Tibial artery (tissue), 4 donors: ENCODE data around the gene TNRC6A.

Experiments
- DNase-seq, 2 donors: peaks; one replicate each; pipeline ENCODE4 v3.0.0-alpha.2; 2019
- H3K27ac ChIP-seq, 2 donors: fragments of 200-600 bp; sonication (generic) in 1 of 2; 1 replicate in 1 of 2; 2 replicates in 1 of 2; pipeline ENCODE4 v1.5.1; 2018 to 2019; ENCODE audit warnings: mild to moderate bottlenecking in 1 of 2
- H3K27me3 ChIP-seq, 2 donors: fragments of 200-600 bp; sonication (generic) in 1 of 2; one replicate each; pipeline versions ENCODE4 v1.5.1 to v1.6.0; 2016 to 2019
- H3K36me3 ChIP-seq, 3 donors: fragments of 200-600 bp; sonication (generic) in 2 of 3; one replicate each; pipeline ENCODE4 v1.5.1; 2016 to 2019; ENCODE audit warnings: mild to moderate bottlenecking in 2 of 3
- H3K4me1 ChIP-seq, 4 donors: fragments of 200-600 bp; sonication (generic) in 2 of 4; 1 replicate in 3 of 4; 2 replicates in 1 of 4; pipeline ENCODE4 v1.5.1; 2016 to 2019
- H3K4me3 ChIP-seq, 2 donors: fragments of 200-600 bp; sonication (generic) in 1 of 2; 1 replicate in 1 of 2; 2 replicates in 1 of 2; pipeline ENCODE4 v1.5.1; 2018 to 2019; ENCODE audit warnings: mild to moderate bottlenecking in 2 of 2
- H3K9me3 ChIP-seq, 3 donors: fragments of 200-600 bp; sonication (generic) in 1 of 3; one replicate each; pipeline ENCODE4 v1.5.1; 2016 to 2019
- CTCF ChIP-seq, 2 experiments: fragments of 200-600 bp in 1 of 2; fragments of 450-650 bp in 1 of 2; IDR thresholded peaks; one replicate each; pipeline ENCODE4 v1.5.1; 2017 to 2019; ENCODE audit warnings: antibody characterized with exemption in 2 of 2, mild to moderate bottlenecking in 1 of 2, moderate library complexity in 1 of 2
- intact Hi-C: fragments of 100-400 bp; cut with DNase I; formaldehyde crosslinking; loops from one replicate; pipeline ENCODE4 v1.15.0; 2023; ENCODE audit warnings: low total_unique reads

TNRC6A gene

DNA sequence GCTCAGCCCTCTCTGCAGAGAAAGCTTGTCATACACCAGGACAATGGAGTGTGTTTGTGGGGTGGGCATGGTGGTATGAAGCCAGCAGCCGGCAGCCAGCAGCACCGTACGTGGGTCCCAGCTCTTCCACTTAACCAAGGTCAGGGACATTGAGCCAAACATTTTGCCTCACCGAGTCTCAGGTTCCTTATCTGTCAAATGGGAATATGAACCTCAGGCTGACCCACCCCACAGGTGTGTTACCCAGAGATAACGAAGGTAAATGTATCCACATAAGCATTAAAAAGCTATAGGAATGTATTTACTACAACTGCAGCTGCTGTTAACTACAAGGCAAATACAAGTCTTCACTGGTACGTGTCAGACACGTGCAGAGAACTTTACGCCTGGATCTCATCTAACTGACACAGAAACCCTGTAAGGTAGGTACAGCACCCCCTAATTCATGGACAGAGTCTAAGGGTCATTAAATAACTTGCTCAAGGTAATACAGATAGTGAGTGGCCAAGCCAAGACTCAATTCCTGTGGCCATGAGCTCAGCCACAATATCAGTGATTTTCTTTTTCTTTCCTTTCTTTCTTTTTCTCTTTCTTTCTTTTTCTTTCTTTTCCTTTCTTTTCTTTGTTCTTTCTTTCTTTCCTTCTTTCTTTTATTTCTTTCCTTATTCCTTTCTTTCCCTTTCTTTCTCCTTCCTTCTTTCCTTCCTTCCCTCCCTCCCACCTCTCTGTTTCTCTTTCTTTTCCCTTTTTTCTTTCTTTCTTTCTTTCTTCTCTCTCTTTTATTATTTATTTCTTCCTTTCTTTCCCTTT lies 117.3 kb downstream of the TNRC6A start:
- Histone ChIP-seq H3K4me1 (no peaks in the 10 kb centered on the region), H3K27ac (no peak overlapping the region), H3K4me3 (no peak overlapping the region), H3K9me3 (no peaks in the 10 kb centered on the region), H3K36me3 (peaks cover 0 to 6% (median 0%) of the 10 kb centered on the region in 3 donors), H3K27me3 (no peaks in the 10 kb centered on the region)
- intact Hi-C loops: no loop called here
- DNase-seq: no peak
- no peak for TF ChIP-seq CTCF (IDR thresholded peaks at IDR 0.05)

DNA sequence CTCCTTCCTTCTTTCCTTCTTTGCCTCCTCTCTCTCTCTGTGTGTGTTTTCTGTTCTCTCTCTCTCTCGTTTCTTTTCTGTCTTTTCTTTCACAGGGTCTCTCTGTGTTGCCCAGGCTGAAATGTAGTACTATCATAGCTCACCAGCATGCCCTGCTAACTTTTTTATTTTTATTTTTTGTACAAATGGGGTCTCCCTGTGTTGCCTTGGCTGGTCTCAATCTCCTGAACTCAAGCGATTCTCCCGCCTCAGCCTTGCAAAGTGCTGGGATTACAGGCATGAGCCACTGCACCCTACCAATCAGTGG lies 117.9 kb downstream of the TNRC6A start:
- H3K9me3 ChIP-seq: no peaks in the 10 kb centered on the region
- H3K4me3 ChIP-seq: no peak overlapping the region
- no peak for DNase-seq

DNA sequence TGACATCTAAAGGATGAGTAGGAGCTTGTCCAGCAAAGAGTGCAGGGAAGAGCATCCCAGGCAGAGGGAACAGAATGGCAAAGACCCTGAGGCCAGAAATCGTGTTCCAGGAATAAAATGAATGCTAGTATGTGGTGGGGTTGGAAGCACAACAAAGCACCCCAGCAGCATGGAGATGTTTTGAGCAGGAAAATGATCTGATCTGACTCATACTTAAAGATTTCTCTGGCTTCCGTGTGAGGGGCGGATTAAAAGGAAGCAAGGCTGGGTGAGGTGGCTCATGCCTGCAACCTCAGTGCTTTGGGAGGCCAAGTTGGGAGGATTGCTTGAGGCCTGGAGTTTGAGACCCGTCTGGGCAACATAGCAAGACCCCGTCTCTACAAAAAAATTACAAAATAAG lies 118.6 kb downstream of the TNRC6A start:
- no peak overlapping the region for H3K4me3 ChIP-seq
- TF ChIP-seq CTCF (IDR thresholded peaks at IDR 0.05): no peak
- no peaks in the 10 kb centered on the region for H3K4me1 ChIP-seq
- no peaks in the 10 kb centered on the region for H3K9me3 ChIP-seq
- H3K27ac ChIP-seq: no peak overlapping the region
- no peak for DNase-seq
- intact Hi-C loops: no loop called here
- H3K27me3 ChIP-seq: no peaks in the 10 kb centered on the region
- peaks cover 0 to 6% (median 0%) of the 10 kb centered on the region in 3 donors for H3K36me3 ChIP-seq

More for the DNA sequence above, 117.9 kb downstream of the TNRC6A start:
- intact Hi-C loops: no loop called here
- H3K27ac ChIP-seq: no peak overlapping the region
- no peaks in the 10 kb centered on the region for H3K4me1 ChIP-seq
- TF ChIP-seq CTCF (IDR thresholded peaks at IDR 0.05): no peak
- H3K36me3 ChIP-seq: peaks cover 0 to 6% (median 0%) of the 10 kb centered on the region in 3 donors
- no peaks in the 10 kb centered on the region for H3K27me3 ChIP-seq

- intact Hi-C loops: no loop called here
- DNase-seq: no peak
- Histone ChIP-seq H3K4me1 (peaks cover 0 to 8% (median 4%) of the 10 kb centered on the region in 4 donors), H3K9me3 (no peaks in the 10 kb centered on the region), H3K27ac (no peak overlapping the region), H3K36me3 (no peaks in the 10 kb centered on the region), H3K27me3 (no peaks in the 10 kb centered on the region), H3K4me3 (no peak overlapping the region)
- TF ChIP-seq CTCF (IDR thresholded peaks at IDR 0.05): no peak
Measured at GRCh38 chr16:24849641-24850040, 120.2 kb downstream of the TNRC6A start.

GRCh38 chr16:24850289-24850938 lies 121.0 kb downstream of the TNRC6A start:
- no peaks in the 10 kb centered on the region for H3K9me3 ChIP-seq
- TF ChIP-seq CTCF (IDR thresholded peaks at IDR 0.05): no peak
- no peak overlapping the region for H3K27ac ChIP-seq
- H3K4me3 ChIP-seq: no peak overlapping the region
- intact Hi-C loops: no loop called here
- peaks cover 0 to 8% (median 4%) of the 10 kb centered on the region in 4 donors for H3K4me1 ChIP-seq
- DNase-seq: no peak
- no peaks in the 10 kb centered on the region for H3K27me3 ChIP-seq
- H3K36me3 ChIP-seq: no peaks in the 10 kb centered on the region
